H1 (cell line): ENCODE data around the gene GREB1L. TPM values are rescaled to one million over a fixed set of nuclear protein-coding genes. Genes with fewer than 3 reads are reported as not detected.

ENCODE experiments used
- CTCF ChIA-PET: fragments of 300-600 bp; sonication (Branson Sonifier 250); formaldehyde crosslinking; loops from one replicate; lab custom pipeline; 2021; ENCODE audit not compliant: partially characterized antibody; lab: Charles Lee
- POLR2A ChIA-PET: fragments of 300-600 bp; sonication (Branson Sonifier 250); formaldehyde crosslinking; loops from one replicate; lab custom pipeline; 2021; ENCODE audit warnings: inconsistent platforms; ENCODE audit not compliant: partially characterized antibody; lab: Charles Lee
- DNase-seq, 2 experiments: peaks; one replicate each; pipeline versions ENCODE4 v3.0.0 to v3.0.0-alpha.2; 2010 to 2022; ENCODE audit warnings: low spot score in 2 of 2, low read depth in 1 of 2, mixed read lengths in 1 of 2
- FAIRE-seq: peaks from 2 replicates; lab custom pipeline; 2011; peaks lifted over from hg19 to GRCh38; lab: Jason Lieb, UNC
- H2AFZ ChIP-seq: 2 replicates; pipeline ENCODE4 v1.8.1; 2012; ENCODE audit warnings: low read length, inconsistent platforms
- H2AK5ac ChIP-seq: 2 replicates; pipeline ENCODE4 v1.6.1; 2013; ENCODE audit warnings: low read depth, low read length
- H2BK120ac ChIP-seq: replicated peaks from 2 replicates; pipeline ENCODE3; 2013; ENCODE audit warnings: low read depth, low read length, inconsistent platforms
- H2BK12ac ChIP-seq: 2 replicates; pipeline ENCODE4 v1.6.1; 2013; ENCODE audit warnings: low read depth, low read length
- H2BK15ac ChIP-seq: 2 replicates; pipeline ENCODE4 v1.6.1; 2013; ENCODE audit warnings: low read length
- H2BK20ac ChIP-seq: 2 replicates; pipeline ENCODE4 v1.6.1; 2013; ENCODE audit warnings: low read length
- H2BK5ac ChIP-seq: 2 replicates; pipeline ENCODE4 v1.6.1; 2013; ENCODE audit warnings: low read depth, low read length
- H3K14ac ChIP-seq: 2 replicates; pipeline ENCODE4 v1.6.1; 2013; ENCODE audit warnings: inconsistent platforms; ENCODE audit not compliant: insufficient read length
- H3K18ac ChIP-seq: 2 replicates; pipeline ENCODE4 v1.6.1; 2013; ENCODE audit warnings: low read length; ENCODE audit errors: extremely low read depth
- H3K23ac ChIP-seq: 2 replicates; pipeline ENCODE4 v1.6.1; 2013; ENCODE audit warnings: inconsistent platforms; ENCODE audit not compliant: insufficient read length
- H3K23me2 ChIP-seq: 2 replicates; pipeline ENCODE4 v1.6.1; 2013; ENCODE audit warnings: low read depth, low read length
- H3K27ac ChIP-seq: 2 replicates; pipeline ENCODE4 v1.6.1; 2011; ENCODE audit warnings: low read depth, low read length, inconsistent platforms
- H3K27me3 ChIP-seq, 4 experiments: replicated peaks in 1 of 4; 1 replicate in 1 of 4; 2 replicates in 3 of 4; pipeline versions ENCODE4 v1.6.1 to v1.8.1; 2011 to 2013; ENCODE audit warnings: low read length in 3 of 4, mild to moderate bottlenecking in 3 of 4, inconsistent platforms in 2 of 4, mixed read lengths in 2 of 4, moderate library complexity in 1 of 4; ENCODE audit not compliant: control insufficient read depth in 3 of 4, insufficient read depth in 3 of 4; ENCODE audit errors: extremely low read depth in 1 of 4
- H3K36me3 ChIP-seq, 4 experiments: 2 replicates each; pipeline versions ENCODE4 v1.6.1 to v1.8.1; 2011 to 2013; ENCODE audit warnings: mild to moderate bottlenecking in 4 of 4, low read length in 3 of 4, moderate library complexity in 2 of 4, control low read depth in 1 of 4, inconsistent platforms in 1 of 4; ENCODE audit not compliant: insufficient read depth in 4 of 4, control insufficient read depth in 2 of 4
- H3K4ac ChIP-seq: replicated peaks from 2 replicates; pipeline ENCODE3; 2013; ENCODE audit warnings: low read length, low read depth, mixed read lengths, inconsistent platforms; ENCODE audit not compliant: insufficient read length
- H3K4me1 ChIP-seq, 4 experiments: replicated peaks in 1 of 4; 1 replicate in 1 of 4; 2 replicates in 3 of 4; pipeline versions ENCODE4 v1.6.1 to v1.8.1; 2011 to 2013; ENCODE audit warnings: low read length in 3 of 4, inconsistent platforms in 2 of 4, mixed read lengths in 1 of 4; ENCODE audit not compliant: insufficient read depth in 4 of 4, control insufficient read depth in 3 of 4
- H3K4me2 ChIP-seq, 2 experiments: 2 replicates each; pipeline versions ENCODE4 v1.6.1 to v1.8.1; 2011 to 2013; ENCODE audit warnings: low read depth in 2 of 2, low read length in 2 of 2, control low read depth in 1 of 2, inconsistent platforms in 1 of 2, mild to moderate bottlenecking in 1 of 2; ENCODE audit not compliant: insufficient read depth in 1 of 2
- H3K4me3 ChIP-seq, 4 experiments: fragments of 200-600, 300-600 bp in 1 of 4; sonication (generic), shearing (Covaris generic), sonication (Bioruptor Twin) in 1 of 4; 2 replicates each; pipeline versions ENCODE4 v1.5.1 to v1.8.1; 2011 to 2016; ENCODE audit warnings: low read length in 4 of 4, low read depth in 3 of 4, control low read depth in 2 of 4, inconsistent platforms in 2 of 4, mild to moderate bottlenecking in 2 of 4, mixed read lengths in 1 of 4, moderate library complexity in 1 of 4; ENCODE audit not compliant: insufficient read depth in 2 of 4; ENCODE audit errors: extremely low read depth in 1 of 4
- H3K56ac ChIP-seq: replicated peaks from 2 replicates; pipeline ENCODE3; 2013; ENCODE audit warnings: low read depth, mild to moderate bottlenecking, mixed read lengths, low read length, inconsistent platforms; ENCODE audit not compliant: insufficient read length
- H3K79me1 ChIP-seq: 2 replicates; pipeline ENCODE4 v1.6.1; 2013; ENCODE audit warnings: low read depth, low read length, control low read depth
- H3K79me2 ChIP-seq, 2 experiments: 2 replicates each; pipeline versions ENCODE4 v1.6.1 to v1.8.1; 2012 to 2013; ENCODE audit warnings: low read length in 2 of 2, mild to moderate bottlenecking in 2 of 2, inconsistent platforms in 1 of 2; ENCODE audit not compliant: insufficient read depth in 2 of 2, control insufficient read depth in 1 of 2
- H3K9ac ChIP-seq, 4 experiments: replicated peaks in 1 of 4; 1 replicate in 1 of 4; 2 replicates in 3 of 4; pipeline versions ENCODE4 v1.6.1 to v1.8.1; 2011 to 2013; ENCODE audit warnings: low read depth in 3 of 4, low read length in 3 of 4, control low read depth in 2 of 4, mild to moderate bottlenecking in 2 of 4, moderate library complexity in 2 of 4, inconsistent platforms in 1 of 4; ENCODE audit errors: extremely low read depth in 1 of 4
- H3K9me3 ChIP-seq, 2 experiments: 2 replicates each; pipeline versions ENCODE4 v1.6.1 to v1.8.1; 2012 to 2013; ENCODE audit warnings: mild to moderate bottlenecking in 2 of 2, moderate library complexity in 2 of 2, control low read depth in 1 of 2, inconsistent platforms in 1 of 2, low read depth in 1 of 2, low read length in 1 of 2, mixed read lengths in 1 of 2; ENCODE audit not compliant: insufficient read depth in 2 of 2
- H4K20me1 ChIP-seq, 2 experiments: replicated peaks in 1 of 2; 2 replicates each; pipeline versions ENCODE3 to v1.8.1; 2011 to 2013; ENCODE audit warnings: inconsistent platforms in 2 of 2, low read length in 2 of 2, mild to moderate bottlenecking in 1 of 2; ENCODE audit not compliant: insufficient read depth in 2 of 2, control insufficient read depth in 1 of 2
- H4K5ac ChIP-seq: 2 replicates; pipeline ENCODE4 v1.6.1; 2013; ENCODE audit warnings: low read length, low read depth, mixed read lengths, inconsistent platforms; ENCODE audit not compliant: insufficient read length
- H4K8ac ChIP-seq: 2 replicates; pipeline ENCODE4 v1.8.0; 2013; ENCODE audit warnings: mild to moderate bottlenecking, moderate library complexity, low read length, inconsistent platforms; ENCODE audit not compliant: insufficient read depth; ENCODE audit errors: extremely low read depth
- H4K91ac ChIP-seq: replicated peaks from 2 replicates; pipeline ENCODE3; 2013; ENCODE audit warnings: low read length, mixed read lengths, inconsistent platforms; ENCODE audit not compliant: insufficient read length
- CHD2 ChIP-seq: IDR thresholded peaks from 2 replicates; pipeline ENCODE4 v1.6.1; 2012; ENCODE audit warnings: low read length, improper control_type of control experiment
- E2F6 ChIP-seq: IDR thresholded peaks from 2 replicates; pipeline ENCODE4 v1.6.1; 2012; ENCODE audit warnings: inconsistent platforms
- EGR1 ChIP-seq: IDR thresholded peaks from 2 replicates; pipeline ENCODE4 v1.6.1; 2011; ENCODE audit warnings: low read depth, low read length, borderline replicate concordance
- HDAC2 ChIP-seq, 2 experiments: fragments of 300-600 bp in 1 of 2; sonication (generic) in 1 of 2; IDR thresholded peaks; 2 replicates each; pipeline ENCODE4 v1.6.1; 2011 to 2012; ENCODE audit warnings: low read depth in 2 of 2, low read length in 2 of 2, mild to moderate bottlenecking in 2 of 2, moderate library complexity in 2 of 2, borderline replicate concordance in 1 of 2, inconsistent platforms in 1 of 2
- PHF8 ChIP-seq: fragments of 200-600 bp; sonication (generic); conservative IDR thresholded peaks from 2 replicates; pipeline ENCODE4 v1.7.1; 2012; ENCODE audit warnings: low read depth, mild to moderate bottlenecking, inconsistent platforms, low read length, moderate library complexity
- TAF7 ChIP-seq: optimal IDR thresholded peaks from 2 replicates; pipeline ENCODE3; 2011; ENCODE audit warnings: low read depth, mild to moderate bottlenecking, inconsistent platforms, low read length, moderate library complexity, borderline replicate concordance
- TCF12 ChIP-seq: IDR thresholded peaks from 2 replicates; pipeline ENCODE4 v1.6.1; 2011; ENCODE audit warnings: low read depth, mild to moderate bottlenecking, low read length
- WGBS, 2 experiments: shearing (Covaris generic) in 1 of 2; methylation state at CpG; one replicate each; pipeline versions ENCODE4 v1.1.6 to v1.1.7; 2013 to 2015; ENCODE audit warnings: low lambda C conversion rate in 2 of 2, mixed read lengths in 2 of 2, inconsistent platforms in 1 of 2, low coverage in 1 of 2, missing lambda C conversion rate in 1 of 2; ENCODE audit not compliant: insufficient replicate concordance in 2 of 2, insufficient coverage in 1 of 2, insufficient read length in 1 of 2; ENCODE audit errors: extremely low coverage in 1 of 2, missing lambda C conversion rate in 1 of 2; 5-methylcytosine and 5-hydroxymethylcytosine counted together
- polyA plus RNA-seq, 7 experiments: library from polyadenylated mRNA; depleted of rRNA in 3 of 7; stranded (reverse) in 5 of 7; unstranded in 2 of 7; fragments of >200 nt in 5 of 7; fragments of 200-250 nt in 2 of 7; gene quantifications; 1 replicate in 5 of 7; 2 replicates in 1 of 7; 4 replicates in 1 of 7; pipeline versions ENCODE4 v1.2.1 to v1.2.3, GENCODE V29; 2011 to 2013; ENCODE audit warnings: missing spikeins in 2 of 7, mixed read lengths in 2 of 7
- total RNA-seq: library from RNA; stranded (reverse); fragmentation: NEBNext Ultra II Directional; extraction: Animal tissue kit (Norgen Biotek cat#: 25700); gene quantifications from 2 replicates; pipeline ENCODE4 v1.2.1, GENCODE V29; 2021

GREB1L gene
- total and polyA plus RNA-seq, 2 of the 8 experiments (the other 6 are each of a cell fraction or from before 2014, with no cell fraction given): 0.34 to 1.6 TPM

- H3K27me3 ChIP-seq: no peaks in the 10 kb centered on the region
- ChIA-PET CTCF (interaction anchor here (1.1 to 1.2 kb wide), 2 partner anchors 13 kb away, joined by 3 read pairs; no protein-coding TSS in a partner anchor), POLR2A (no interaction called here)
- no peak overlapping the region for H3K14ac ChIP-seq
- TF ChIP-seq TAF7 (no peak), PHF8 (no peak), CHD2 (no peak), HDAC2 (IDR thresholded peaks at IDR 0.05; ENCODE audit: borderline replicate concordance in 1 of 2, low read depth in 2 of 2, low read length in 2 of 2) (no peak), TCF12 (no peak), E2F6 (no peak), EGR1 (no peak)
- H3K4ac ChIP-seq: no peak overlapping the region
- no peak overlapping the region for H3K23ac ChIP-seq
- H2BK120ac ChIP-seq: no peak overlapping the region
- DNase-seq (no peak), FAIRE-seq (no peak)
- no peak overlapping the region for H3K4me3 ChIP-seq
- peaks cover 0 to 13% (median 2%) of the 10 kb centered on the region in 4 experiments; a peak in 1 of 7 replicates for H3K4me1 ChIP-seq
- no peak overlapping the region for H4K91ac ChIP-seq
- H3K23me2 ChIP-seq: no peaks in the 10 kb centered on the region
- 82% methylated on average over 2 of the region's 2 CpGs; no CpG with 5 or more reads in 1 of the 2 experiments for WGBS, 2 experiments
- no peaks in the 10 kb centered on the region for H3K79me1 ChIP-seq
- no peak overlapping the region for H2BK15ac ChIP-seq
- H3K79me2 ChIP-seq: no peaks in the 10 kb centered on the region
- no peak overlapping the region for H4K8ac ChIP-seq
- H3K9ac ChIP-seq: no peak overlapping the region
- no peak overlapping the region for H2AFZ ChIP-seq
- H3K56ac ChIP-seq: no peak overlapping the region
- no peaks in the 10 kb centered on the region for H3K9me3 ChIP-seq
- H4K5ac ChIP-seq: no peak overlapping the region
- H4K20me1 ChIP-seq: no peaks in the 10 kb centered on the region
- no peaks in the 10 kb centered on the region for H3K36me3 ChIP-seq
- no peak overlapping the region for H3K27ac ChIP-seq
- H3K18ac ChIP-seq: no peak overlapping the region
- H2AK5ac ChIP-seq: no peak overlapping the region
- no peak overlapping the region for H2BK5ac ChIP-seq
- no peak overlapping the region; a peak in 1 of 4 replicates for H3K4me2 ChIP-seq
- no peak overlapping the region for H2BK20ac ChIP-seq
- H2BK12ac ChIP-seq: peak overlapping the region; percentile 4; the same call in 1 of the 2 replicates
Measured at GRCh38 chr18:21341141-21341540, 99.1 kb downstream of the GREB1L start.
